ENCODE measurements around the gene COL13A1.

GRCh38 chr10:69963178-69963834 lies 161.6 kb downstream of the COL13A1 start:
- TF ChIP-seq POLR2A (IDR thresholded peaks at IDR 0.05), result no peak
- TF ChIP-seq CTCF (IDR thresholded peaks at IDR 0.05 in 4 of 5, conservative IDR thresholded peaks at IDR 0.05 in 1 of 5), result no peak
